C4-2B (cell line): ENCODE measurements around the gene FAHD2A.
"Not testable (repeated sequence)": the region's sequence is repeated elsewhere in the genome, so short reads cannot be mapped to it uniquely, and the experiment has no call there.

Experiments
- CTCF ChIP-seq: fragments of 450-650 bp; conservative IDR thresholded peaks from 2 replicates; pipeline ENCODE4 v1.5.1; 2017; ENCODE audit warnings: mild to moderate bottlenecking
- ZFX ChIP-seq: fragments of 450-650 bp; IDR thresholded peaks from 2 replicates; pipeline ENCODE4 v1.6.1; 2017

GRCh38 chr2:95404676-95405075 is 2.2 kb downstream of the FAHD2A start:
- not testable (repeated sequence) for TF ChIP-seq CTCF, ZFX
